Rectal smooth muscle tissue (tissue), 1 donor: ENCODE data around the gene BTLA.
"Not testable (repeated sequence)": the region's sequence is repeated elsewhere in the genome, so short reads cannot be mapped to it uniquely, and the experiment has no call there.

Experiments
- H3K27ac ChIP-seq: one replicate; pipeline ENCODE4 v1.7.0; 2013; ENCODE audit warnings: low read depth, low read length, inconsistent platforms
- H3K27me3 ChIP-seq: one replicate; pipeline ENCODE4 v1.7.0; 2013; ENCODE audit warnings: low read length; ENCODE audit not compliant: control insufficient read depth, insufficient read depth
- H3K36me3 ChIP-seq: one replicate; pipeline ENCODE4 v1.7.0; 2013; ENCODE audit warnings: low read length; ENCODE audit not compliant: control insufficient read depth, insufficient read depth
- H3K4me1 ChIP-seq: one replicate; pipeline ENCODE4 v1.7.0; 2013; ENCODE audit warnings: low read length; ENCODE audit not compliant: control insufficient read depth, insufficient read depth
- H3K4me3 ChIP-seq: one replicate; pipeline ENCODE4 v1.7.0; 2013; ENCODE audit warnings: low read length
- H3K9ac ChIP-seq: one replicate; pipeline ENCODE4 v1.7.0; 2013; ENCODE audit warnings: low read length

Gene BTLA

GRCh38 chr3:112425382-112425781 is 73.9 kb downstream of the BTLA start:
- H3K4me3 ChIP-seq = no peak overlapping the region
- H3K27ac ChIP-seq = no peak overlapping the region
- H3K27me3 ChIP-seq = no peaks in the 10 kb centered on the region
- no peak overlapping the region for H3K9ac ChIP-seq
- no peaks in the 10 kb centered on the region for H3K4me1 ChIP-seq
- H3K36me3 ChIP-seq = no peaks in the 10 kb centered on the region

DNA sequence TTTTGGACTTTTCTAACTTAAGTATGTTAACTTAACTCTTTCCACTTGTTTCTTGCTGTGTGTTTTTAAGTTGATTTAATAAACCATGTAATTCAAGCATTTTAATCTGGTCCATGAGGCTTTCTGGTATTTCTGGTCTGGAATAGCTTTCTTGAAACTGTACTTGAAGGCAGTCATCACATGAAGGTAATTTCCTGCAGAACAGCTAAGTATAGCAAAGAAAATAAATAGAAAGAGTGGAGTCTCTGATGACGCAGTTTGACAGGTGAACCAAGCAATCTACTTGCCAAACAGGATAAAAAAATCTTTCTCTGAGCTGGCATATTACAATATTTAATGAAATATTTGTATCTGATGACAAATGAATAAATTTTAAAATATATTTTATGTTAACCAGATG is 74.9 kb downstream of the BTLA start:
- Histone ChIP-seq H3K27me3 (no peaks in the 10 kb centered on the region), H3K36me3 (no peaks in the 10 kb centered on the region), H3K4me1 (no peaks in the 10 kb centered on the region), H3K4me3 (no peak overlapping the region), H3K9ac (no peak overlapping the region), H3K27ac (no peak overlapping the region)

GRCh38 chr3:112422921-112423320 is 76.4 kb downstream of the BTLA start:
- H3K4me1 ChIP-seq, H3K36me3 ChIP-seq, H3K27ac ChIP-seq, H3K9ac ChIP-seq, H3K27me3 ChIP-seq, H3K4me3 ChIP-seq: not testable (repeated sequence)

DNA sequence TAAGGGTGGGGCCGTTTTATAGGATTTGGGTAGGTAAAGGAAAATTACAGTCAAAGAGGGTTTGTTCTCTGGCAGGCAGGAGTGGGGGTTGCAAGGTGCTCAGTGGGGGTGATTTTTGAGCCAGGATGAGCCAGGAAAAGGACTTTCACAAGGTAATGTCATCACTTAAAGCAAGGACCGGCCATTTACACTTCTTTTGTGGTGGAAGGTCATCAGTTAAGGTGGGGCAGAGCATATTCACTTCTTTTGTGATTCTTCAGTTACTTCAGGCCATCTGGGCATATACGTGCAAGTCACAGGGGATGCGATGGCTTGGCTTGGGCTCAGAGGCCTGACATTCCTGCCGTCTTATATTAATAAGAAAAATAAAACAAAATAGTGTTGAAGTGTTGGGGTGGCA is 80.7 kb downstream of the BTLA start:
- not testable (repeated sequence) for H3K36me3 ChIP-seq, H3K4me3 ChIP-seq, H3K27me3 ChIP-seq, H3K27ac ChIP-seq, H3K9ac ChIP-seq, H3K4me1 ChIP-seq

GRCh38 chr3:112417696-112418318 is 81.5 kb downstream of the BTLA start:
- H3K9ac ChIP-seq = no peak overlapping the region
- H3K27ac ChIP-seq = no peak overlapping the region
- H3K4me3 ChIP-seq = no peak overlapping the region
- H3K27me3 ChIP-seq = no peaks in the 10 kb centered on the region
- H3K36me3 ChIP-seq = no peaks in the 10 kb centered on the region
- H3K4me1 ChIP-seq = no peaks in the 10 kb centered on the region

- Histone ChIP-seq H3K36me3 (no peaks in the 10 kb centered on the region), H3K27ac (no peak overlapping the region), H3K4me1 (no peaks in the 10 kb centered on the region), H3K9ac (no peak overlapping the region), H3K27me3 (no peaks in the 10 kb centered on the region), H3K4me3 (no peak overlapping the region)
These were observed 82.7 kb downstream of the BTLA start for GRCh38 chr3:112416391-112417212.

GRCh38 chr3:112415390-112415789 is 83.9 kb downstream of the BTLA start:
- H3K4me3 ChIP-seq = no peak overlapping the region

More at GRCh38 chr3:112415390-112415789, 83.9 kb downstream of the BTLA start:
- Histone ChIP-seq H3K4me1 (no peaks in the 10 kb centered on the region), H3K36me3 (no peaks in the 10 kb centered on the region), H3K27ac (no peak overlapping the region), H3K9ac (no peak overlapping the region), H3K27me3 (no peaks in the 10 kb centered on the region)
